ENCODE results near the gene ZC3H12D.
"Not testable (repeated sequence)": the region's sequence is repeated elsewhere in the genome, so short reads cannot be mapped to it uniquely, and the experiment has no call there.

Gene ZC3H12D

GRCh38 chr6:149496597-149496996 is 11.8 kb upstream of the ZC3H12D start:
- H3K27ac ChIP-seq (ENCODE audit: extremely low read depth, low read depth, low read length); H3K4me1 ChIP-seq (ENCODE audit: control insufficient read depth, insufficient read depth, low read length); H3K36me3 ChIP-seq (ENCODE audit: control insufficient read depth in 2 of 2, insufficient read depth in 1 of 2, low read length in 2 of 2); CTCF ChIA-PET; H3K4me3 ChIP-seq (ENCODE audit: low read depth, low read length); H3K9me3 ChIP-seq (ENCODE audit: control insufficient read depth, insufficient read depth, low read depth, low read length); POLR2A ChIA-PET: not testable (repeated sequence)

GRCh38 chr6:149495349-149496016 is 10.7 kb upstream of the ZC3H12D start:
- POLR2A ChIA-PET; H3K4me3 ChIP-seq (ENCODE audit: low read depth, low read length); H3K27ac ChIP-seq (ENCODE audit: extremely low read depth, low read depth, low read length); H3K9me3 ChIP-seq (ENCODE audit: control insufficient read depth, insufficient read depth, low read depth, low read length); H3K4me1 ChIP-seq (ENCODE audit: control insufficient read depth, insufficient read depth, low read length); H3K36me3 ChIP-seq (ENCODE audit: control insufficient read depth in 2 of 2, insufficient read depth in 1 of 2, low read length in 2 of 2): not testable (repeated sequence)
- CTCF ChIA-PET, result interaction anchor here (0.6 to 0.9 kb wide), 2 partner anchors 466 to 467 kb away, joined by 3 to 6 read pairs; no protein-coding TSS in a partner anchor

- CTCF ChIA-PET, result interaction anchor here (0.6 kb wide), 1 partner anchor 465 kb away, joined by 6 read pairs; no protein-coding TSS in a partner anchor
- H3K4me3 ChIP-seq (ENCODE audit: low read depth, low read length); H3K27ac ChIP-seq (ENCODE audit: extremely low read depth, low read depth, low read length); H3K36me3 ChIP-seq (ENCODE audit: control insufficient read depth in 2 of 2, insufficient read depth in 1 of 2, low read length in 2 of 2); POLR2A ChIA-PET; H3K4me1 ChIP-seq (ENCODE audit: control insufficient read depth, insufficient read depth, low read length); H3K9me3 ChIP-seq (ENCODE audit: control insufficient read depth, insufficient read depth, low read depth, low read length): not testable (repeated sequence)
These were observed 10.0 kb upstream of the ZC3H12D start for GRCh38 chr6:149494810-149495209.

GRCh38 chr6:149493761-149494320 is 9.0 kb upstream of the ZC3H12D start:
- Histone ChIP-seq H3K4me3 (ENCODE audit: low read depth, low read length) (no peak overlapping the region), H3K4me1 (ENCODE audit: control insufficient read depth, insufficient read depth, low read length) (no peaks in the 10 kb centered on the region), H3K9me3 (ENCODE audit: control insufficient read depth, insufficient read depth, low read depth, low read length) (no peaks in the 10 kb centered on the region), H3K27ac (ENCODE audit: extremely low read depth, low read depth, low read length) (no peak overlapping the region), H3K36me3 (ENCODE audit: control insufficient read depth in 2 of 2, insufficient read depth in 1 of 2, low read length in 2 of 2) (no peaks in the 10 kb centered on the region; a peak in 1 of 3 replicates)
- ChIA-PET CTCF (interaction anchor here (1.5 kb wide), 1 partner anchor 62 kb away, joined by 6 read pairs; no protein-coding TSS in a partner anchor), POLR2A (no interaction called here)
- TF ChIP-seq ZNF37A (tag by site-specific recombination; IDR thresholded peaks at IDR 0.05), result no peak
- no peak for TF ChIP-seq ZSCAN5A (tag by site-specific recombination; IDR thresholded peaks at IDR 0.05)
- TF ChIP-seq ZBTB8A (tag by site-specific recombination; IDR thresholded peaks at IDR 0.05), result no peak
- no peak for TF ChIP-seq IKZF3 (tag by site-specific recombination; IDR thresholded peaks at IDR 0.05)
- no peak for TF ChIP-seq ZNF645 (tag by site-specific recombination; IDR thresholded peaks at IDR 0.05)
- no peak for TF ChIP-seq ZNF155 (tag by site-specific recombination; IDR thresholded peaks at IDR 0.05)
- TF ChIP-seq BCL6B (tag by site-specific recombination; IDR thresholded peaks at IDR 0.05), result no peak
- no peak for TF ChIP-seq ZBTB11 (tag by site-specific recombination; conservative IDR thresholded peaks at IDR 0.05; ENCODE audit: low read depth)
- TF ChIP-seq HOXC10 (CRISPR knock-in tag; IDR thresholded peaks at IDR 0.05), result no peak
- no peak for TF ChIP-seq ZNF548 (tag by site-specific recombination; IDR thresholded peaks at IDR 0.05)
- TF ChIP-seq ZBTB6 (tag by site-specific recombination; IDR thresholded peaks at IDR 0.05), result no peak
- TF ChIP-seq ZNF394 (tag by site-specific recombination; IDR thresholded peaks at IDR 0.05; ENCODE audit: borderline replicate concordance), result no peak
- TF ChIP-seq MYNN (tag by site-specific recombination; IDR thresholded peaks at IDR 0.05; ENCODE audit: borderline replicate concordance), result no peak
- TF ChIP-seq MZF1 (tag by site-specific recombination; IDR thresholded peaks at IDR 0.05; ENCODE audit: borderline replicate concordance), result no peak

Data from HEK293 (cell line).